Activated naive CD8-positive, alpha-beta T cell (primary cell): ENCODE measurements around the gene FAM13A.
"Not testable (repeated sequence)": the region's sequence is repeated elsewhere in the genome, so short reads cannot be mapped to it uniquely, and the experiment has no call there.

Experiments used
- H3K27ac Mint-ChIP-seq: one replicate; pipeline ENCODE4 v1.8.0; 2021; ENCODE audit warnings: mixed read lengths
- H3K27me3 Mint-ChIP-seq: one replicate; pipeline ENCODE4 v1.8.0; 2021; ENCODE audit warnings: mixed read lengths
- H3K36me3 Mint-ChIP-seq: one replicate; pipeline ENCODE4 v1.8.0; 2021; ENCODE audit warnings: mixed read lengths
- H3K4me1 Mint-ChIP-seq: one replicate; pipeline ENCODE4 v1.8.0; 2021; ENCODE audit warnings: low read depth, mixed read lengths
- H3K4me3 Mint-ChIP-seq: one replicate; pipeline ENCODE4 v1.8.0; 2021; ENCODE audit warnings: mild to moderate bottlenecking, mixed read lengths
- H3K9me3 Mint-ChIP-seq: one replicate; pipeline ENCODE4 v1.8.0; 2021; ENCODE audit warnings: low read depth, mixed read lengths

The FAM13A gene

DNA sequence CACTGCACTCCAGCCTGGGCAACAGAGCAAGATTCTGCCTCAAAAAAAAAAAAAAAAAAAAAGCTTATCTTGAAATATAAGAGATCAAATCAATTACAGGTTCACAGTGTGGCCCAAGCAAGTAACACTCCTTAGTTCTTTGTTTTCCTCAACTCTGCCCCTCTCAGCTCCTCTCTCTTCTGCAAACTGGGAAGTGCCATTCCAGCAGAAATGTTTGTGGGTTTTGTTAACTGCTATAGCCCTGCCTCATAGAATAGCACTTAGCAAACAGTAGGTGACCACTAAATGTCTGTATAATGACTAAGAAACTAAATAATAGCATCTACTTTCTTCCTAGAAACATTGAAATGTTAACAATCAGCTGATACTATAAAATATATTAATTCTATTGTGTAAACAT is 199.4 kb downstream of the FAM13A start:
- no peaks in the 10 kb centered on the region for H3K4me1 Mint-ChIP-seq
- H3K9me3 Mint-ChIP-seq, result no peaks in the 10 kb centered on the region
- H3K36me3 Mint-ChIP-seq, result no peaks in the 10 kb centered on the region
- no peak overlapping the region for H3K4me3 Mint-ChIP-seq
- no peak overlapping the region for H3K27ac Mint-ChIP-seq
- H3K27me3 Mint-ChIP-seq, result no peaks in the 10 kb centered on the region

DNA sequence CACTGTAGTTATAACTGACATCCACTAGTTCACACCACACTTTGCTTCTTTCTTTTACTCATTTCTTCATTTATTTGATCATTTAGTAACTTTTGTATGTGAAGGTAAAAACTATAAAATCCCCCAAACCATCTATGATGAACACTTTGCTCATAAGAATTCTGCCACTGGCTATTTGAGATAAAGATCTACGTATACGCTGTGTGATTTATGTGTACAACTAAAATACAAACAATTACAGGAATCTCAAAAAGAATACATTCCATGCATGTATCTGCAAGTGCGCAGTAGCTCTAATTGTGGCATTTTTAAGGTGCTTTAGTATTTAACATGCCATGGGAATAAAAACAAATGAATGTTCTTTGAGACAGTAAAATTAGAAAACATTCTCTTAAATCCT is 202.5 kb downstream of the FAM13A start:
- no peaks in the 10 kb centered on the region for H3K27me3 Mint-ChIP-seq

GRCh38 chr4:88853583-88853982 is 203.4 kb downstream of the FAM13A start:
- not testable (repeated sequence) for H3K27ac Mint-ChIP-seq, H3K4me1 Mint-ChIP-seq, H3K27me3 Mint-ChIP-seq, H3K9me3 Mint-ChIP-seq, H3K36me3 Mint-ChIP-seq, H3K4me3 Mint-ChIP-seq

More for the DNA sequence above, 202.5 kb downstream of the FAM13A start:
- Mint-ChIP-seq H3K4me1 (no peaks in the 10 kb centered on the region), H3K36me3 (no peaks in the 10 kb centered on the region), H3K27ac (no peak overlapping the region), H3K9me3 (no peaks in the 10 kb centered on the region), H3K4me3 (no peak overlapping the region)

DNA sequence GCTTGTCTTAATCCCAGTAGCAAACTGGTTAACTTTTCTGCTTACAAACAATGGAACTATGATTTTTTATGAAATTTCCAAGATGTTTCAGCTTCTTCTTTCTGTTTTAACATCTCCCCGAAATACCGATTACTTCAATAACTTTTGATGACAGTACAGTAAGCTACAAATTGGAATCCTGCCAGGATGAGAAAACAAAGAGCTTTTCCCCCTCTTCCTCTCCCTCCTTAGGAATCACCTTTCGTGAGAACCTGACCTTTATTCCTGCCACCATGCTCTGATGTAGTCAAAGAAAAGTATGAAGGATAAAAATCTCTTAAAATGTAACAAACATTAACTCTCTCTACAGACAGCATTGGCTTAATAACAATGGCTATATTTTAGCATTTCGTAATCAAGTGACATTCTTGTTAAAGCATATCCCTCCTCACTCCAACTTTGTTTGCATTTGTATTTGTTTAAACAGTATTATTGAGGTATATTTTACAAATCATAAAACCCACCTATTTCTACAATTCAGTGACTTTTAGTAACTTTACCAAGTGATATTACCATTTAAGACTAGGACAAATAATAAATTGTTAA is 210.7 kb downstream of the FAM13A start:
- Mint-ChIP-seq H3K27me3 (peaks cover 2% of the 10 kb centered on the region), H3K4me1 (no peaks in the 10 kb centered on the region), H3K4me3 (no peak overlapping the region), H3K9me3 (no peaks in the 10 kb centered on the region), H3K36me3 (no peaks in the 10 kb centered on the region), H3K27ac (no peak overlapping the region)

DNA sequence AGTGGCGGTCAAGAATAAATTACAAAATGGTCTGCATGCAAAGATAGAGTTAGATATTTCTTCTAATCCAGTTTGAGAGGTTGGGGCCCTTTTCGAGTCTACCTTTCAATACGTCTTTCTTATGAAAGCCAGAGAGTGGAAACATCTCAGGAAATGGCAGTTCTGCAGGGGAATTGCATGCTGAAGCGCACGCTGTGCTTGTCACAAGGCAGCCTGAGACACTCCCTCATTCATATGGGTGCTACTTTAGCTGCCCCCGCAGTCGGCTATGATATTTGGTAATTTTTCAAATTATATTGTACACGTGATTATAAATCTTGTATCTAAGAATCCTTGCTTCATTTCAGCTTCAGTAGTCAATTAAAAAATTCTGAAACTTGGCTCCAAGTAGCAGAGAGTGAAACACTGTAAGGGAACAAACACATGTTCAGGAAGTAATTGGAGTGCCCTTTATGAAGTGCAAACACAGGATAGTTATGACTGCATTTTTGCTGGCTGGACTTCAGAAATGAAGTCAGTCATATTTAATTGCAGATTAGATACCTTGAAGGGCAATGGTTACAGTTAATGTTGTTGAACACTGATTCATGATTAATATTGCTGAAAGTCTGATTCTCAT is 213.8 kb downstream of the FAM13A start:
- Mint-ChIP-seq H3K4me1 (no peaks in the 10 kb centered on the region), H3K27me3 (peaks cover 2% of the 10 kb centered on the region), H3K9me3 (no peaks in the 10 kb centered on the region), H3K4me3 (no peak overlapping the region), H3K36me3 (no peaks in the 10 kb centered on the region), H3K27ac (no peak overlapping the region)

- Mint-ChIP-seq H3K27ac (no peak overlapping the region), H3K27me3 (no peaks in the 10 kb centered on the region)
Measured at GRCh38 chr4:88841635-88842034, 215.3 kb downstream of the FAM13A start.

DNA sequence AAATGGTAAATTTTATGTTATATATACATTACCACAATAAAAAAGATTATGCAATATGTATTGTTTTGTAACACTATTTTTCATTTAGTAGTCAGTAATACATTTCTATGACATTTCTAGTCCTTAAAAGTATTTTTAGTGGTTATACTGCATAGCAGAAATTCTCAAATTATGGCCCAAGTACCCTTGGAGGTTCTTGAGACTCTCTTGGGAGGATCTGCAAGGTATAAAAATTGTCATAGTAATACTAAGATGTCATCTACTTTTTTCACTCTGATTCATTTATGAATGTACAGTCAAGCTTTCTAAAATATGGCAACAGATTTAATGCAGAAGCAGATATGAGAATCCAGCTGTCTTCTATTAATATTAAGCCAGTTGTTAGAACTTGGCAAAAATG is 220.8 kb downstream of the FAM13A start:
- H3K27ac Mint-ChIP-seq, result no peak overlapping the region
- no peaks in the 10 kb centered on the region for H3K4me1 Mint-ChIP-seq
- H3K9me3 Mint-ChIP-seq, result no peaks in the 10 kb centered on the region
- H3K36me3 Mint-ChIP-seq, result no peaks in the 10 kb centered on the region
- no peak overlapping the region for H3K4me3 Mint-ChIP-seq
- H3K27me3 Mint-ChIP-seq, result no peaks in the 10 kb centered on the region

More at GRCh38 chr4:88841635-88842034, 215.3 kb downstream of the FAM13A start:
- H3K4me1 Mint-ChIP-seq, result no peaks in the 10 kb centered on the region
- H3K4me3 Mint-ChIP-seq, result no peak overlapping the region
- no peaks in the 10 kb centered on the region for H3K9me3 Mint-ChIP-seq
- H3K36me3 Mint-ChIP-seq, result no peaks in the 10 kb centered on the region

GRCh38 chr4:88831031-88831430 is 226.0 kb downstream of the FAM13A start:
- Mint-ChIP-seq H3K9me3 (no peaks in the 10 kb centered on the region), H3K27ac (no peak overlapping the region), H3K27me3 (no peaks in the 10 kb centered on the region), H3K36me3 (no peaks in the 10 kb centered on the region), H3K4me3 (no peak overlapping the region), H3K4me1 (no peaks in the 10 kb centered on the region)

GRCh38 chr4:88830598-88830997 is 226.4 kb downstream of the FAM13A start:
- Mint-ChIP-seq H3K27ac (no peak overlapping the region), H3K27me3 (no peaks in the 10 kb centered on the region), H3K36me3 (no peaks in the 10 kb centered on the region), H3K4me3 (no peak overlapping the region), H3K4me1 (no peaks in the 10 kb centered on the region), H3K9me3 (no peaks in the 10 kb centered on the region)

- Mint-ChIP-seq H3K4me3 (no peak overlapping the region), H3K27me3 (no peaks in the 10 kb centered on the region), H3K9me3 (no peaks in the 10 kb centered on the region), H3K36me3 (no peaks in the 10 kb centered on the region), H3K4me1 (peaks cover 3% of the 10 kb centered on the region), H3K27ac (no peak overlapping the region)
Measured at GRCh38 chr4:88828842-88829571, 228.0 kb downstream of the FAM13A start.

GRCh38 chr4:88827442-88827841 is 229.5 kb downstream of the FAM13A start:
- no peaks in the 10 kb centered on the region for H3K27me3 Mint-ChIP-seq
- no peaks in the 10 kb centered on the region for H3K9me3 Mint-ChIP-seq
- no peaks in the 10 kb centered on the region for H3K36me3 Mint-ChIP-seq
- H3K4me1 Mint-ChIP-seq, result peaks cover 16% of the 10 kb centered on the region
- H3K27ac Mint-ChIP-seq, result no peak overlapping the region
- H3K4me3 Mint-ChIP-seq, result no peak overlapping the region

GRCh38 chr4:88826771-88827170 is 230.2 kb downstream of the FAM13A start:
- Mint-ChIP-seq H3K4me3 (no peak overlapping the region), H3K9me3 (no peaks in the 10 kb centered on the region), H3K27ac (no peak overlapping the region), H3K4me1 (peaks cover 19% of the 10 kb centered on the region), H3K36me3 (no peaks in the 10 kb centered on the region), H3K27me3 (no peaks in the 10 kb centered on the region)

DNA sequence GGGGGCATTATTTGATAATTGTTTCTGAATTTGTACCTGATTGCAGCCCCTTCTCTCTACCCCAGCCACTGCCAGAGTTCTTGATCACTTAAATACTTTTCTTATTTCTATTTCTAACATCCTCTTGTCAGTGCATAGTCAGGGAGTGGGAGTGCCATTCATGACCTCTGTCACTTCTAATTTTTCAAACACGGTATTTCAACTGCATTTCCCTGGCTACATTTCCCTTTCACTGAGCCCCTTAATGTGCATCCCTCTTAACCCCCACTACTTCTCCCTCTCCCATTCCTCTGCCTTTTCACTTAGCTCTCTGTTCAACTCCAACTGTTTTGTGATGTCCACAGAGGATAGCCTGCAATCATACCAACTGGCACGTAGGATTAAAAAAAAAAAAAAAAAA is 231.1 kb downstream of the FAM13A start:
- peaks cover 19% of the 10 kb centered on the region for H3K4me1 Mint-ChIP-seq
- no peaks in the 10 kb centered on the region for H3K27me3 Mint-ChIP-seq
- H3K27ac Mint-ChIP-seq, result no peak overlapping the region
- H3K36me3 Mint-ChIP-seq, result no peaks in the 10 kb centered on the region
- H3K9me3 Mint-ChIP-seq, result no peaks in the 10 kb centered on the region
- H3K4me3 Mint-ChIP-seq, result no peak overlapping the region

- H3K4me3 Mint-ChIP-seq, result peak overlapping the region; percentile 92
- H3K36me3 Mint-ChIP-seq, result no peaks in the 10 kb centered on the region
- H3K4me1 Mint-ChIP-seq, result peaks cover 38% of the 10 kb centered on the region
- H3K27me3 Mint-ChIP-seq, result no peaks in the 10 kb centered on the region
- H3K27ac Mint-ChIP-seq, result peak overlapping the region; percentile 81
- no peaks in the 10 kb centered on the region for H3K9me3 Mint-ChIP-seq
Measured at GRCh38 chr4:88823058-88823919, 233.7 kb downstream of the FAM13A start.
